H1 (cell line): ENCODE results near the gene CHCHD6. TPM values are rescaled to one million over a fixed set of nuclear protein-coding genes. Genes with fewer than 3 reads are reported as not detected.
"Not testable (repeated sequence)": the region's sequence is repeated elsewhere in the genome, so short reads cannot be mapped to it uniquely, and the experiment has no call there.

Experiments used
- CTCF ChIA-PET: fragments of 300-600 bp; sonication (Branson Sonifier 250); formaldehyde crosslinking; loops from one replicate; lab custom pipeline; 2021; ENCODE audit not compliant: partially characterized antibody; lab: Charles Lee
- POLR2A ChIA-PET: fragments of 300-600 bp; sonication (Branson Sonifier 250); formaldehyde crosslinking; loops from one replicate; lab custom pipeline; 2021; ENCODE audit warnings: inconsistent platforms; ENCODE audit not compliant: partially characterized antibody; lab: Charles Lee
- DNase-seq, 2 experiments: peaks; one replicate each; pipeline versions ENCODE4 v3.0.0 to v3.0.0-alpha.2; 2010 to 2022; ENCODE audit warnings: low spot score in 2 of 2, low read depth in 1 of 2, mixed read lengths in 1 of 2
- FAIRE-seq: peaks from 2 replicates; lab custom pipeline; 2011; peaks lifted over from hg19 to GRCh38; lab: Jason Lieb, UNC
- H2AFZ ChIP-seq: 2 replicates; pipeline ENCODE4 v1.8.1; 2012; ENCODE audit warnings: low read length, inconsistent platforms
- H2AK5ac ChIP-seq: 2 replicates; pipeline ENCODE4 v1.6.1; 2013; ENCODE audit warnings: low read depth, low read length
- H2BK120ac ChIP-seq: replicated peaks from 2 replicates; pipeline ENCODE3; 2013; ENCODE audit warnings: low read depth, low read length, inconsistent platforms
- H2BK12ac ChIP-seq: 2 replicates; pipeline ENCODE4 v1.6.1; 2013; ENCODE audit warnings: low read depth, low read length
- H2BK15ac ChIP-seq: 2 replicates; pipeline ENCODE4 v1.6.1; 2013; ENCODE audit warnings: low read length
- H2BK20ac ChIP-seq: 2 replicates; pipeline ENCODE4 v1.6.1; 2013; ENCODE audit warnings: low read length
- H2BK5ac ChIP-seq: 2 replicates; pipeline ENCODE4 v1.6.1; 2013; ENCODE audit warnings: low read depth, low read length
- H3K14ac ChIP-seq: 2 replicates; pipeline ENCODE4 v1.6.1; 2013; ENCODE audit warnings: inconsistent platforms; ENCODE audit not compliant: insufficient read length
- H3K18ac ChIP-seq: 2 replicates; pipeline ENCODE4 v1.6.1; 2013; ENCODE audit warnings: low read length; ENCODE audit errors: extremely low read depth
- H3K23ac ChIP-seq: 2 replicates; pipeline ENCODE4 v1.6.1; 2013; ENCODE audit warnings: inconsistent platforms; ENCODE audit not compliant: insufficient read length
- H3K23me2 ChIP-seq: 2 replicates; pipeline ENCODE4 v1.6.1; 2013; ENCODE audit warnings: low read depth, low read length
- H3K27ac ChIP-seq: 2 replicates; pipeline ENCODE4 v1.6.1; 2011; ENCODE audit warnings: low read depth, low read length, inconsistent platforms
- H3K27me3 ChIP-seq, 4 experiments: replicated peaks in 1 of 4; 1 replicate in 1 of 4; 2 replicates in 3 of 4; pipeline versions ENCODE4 v1.6.1 to v1.8.1; 2011 to 2013; ENCODE audit warnings: low read length in 3 of 4, mild to moderate bottlenecking in 3 of 4, inconsistent platforms in 2 of 4, mixed read lengths in 2 of 4, moderate library complexity in 1 of 4; ENCODE audit not compliant: control insufficient read depth in 3 of 4, insufficient read depth in 3 of 4; ENCODE audit errors: extremely low read depth in 1 of 4
- H3K36me3 ChIP-seq, 4 experiments: 2 replicates each; pipeline versions ENCODE4 v1.6.1 to v1.8.1; 2011 to 2013; ENCODE audit warnings: mild to moderate bottlenecking in 4 of 4, low read length in 3 of 4, moderate library complexity in 2 of 4, control low read depth in 1 of 4, inconsistent platforms in 1 of 4; ENCODE audit not compliant: insufficient read depth in 4 of 4, control insufficient read depth in 2 of 4
- H3K4ac ChIP-seq: replicated peaks from 2 replicates; pipeline ENCODE3; 2013; ENCODE audit warnings: low read length, low read depth, mixed read lengths, inconsistent platforms; ENCODE audit not compliant: insufficient read length
- H3K4me1 ChIP-seq, 4 experiments: replicated peaks in 1 of 4; 1 replicate in 1 of 4; 2 replicates in 3 of 4; pipeline versions ENCODE4 v1.6.1 to v1.8.1; 2011 to 2013; ENCODE audit warnings: low read length in 3 of 4, inconsistent platforms in 2 of 4, mixed read lengths in 1 of 4; ENCODE audit not compliant: insufficient read depth in 4 of 4, control insufficient read depth in 3 of 4
- H3K4me2 ChIP-seq, 2 experiments: 2 replicates each; pipeline versions ENCODE4 v1.6.1 to v1.8.1; 2011 to 2013; ENCODE audit warnings: low read depth in 2 of 2, low read length in 2 of 2, control low read depth in 1 of 2, inconsistent platforms in 1 of 2, mild to moderate bottlenecking in 1 of 2; ENCODE audit not compliant: insufficient read depth in 1 of 2
- H3K4me3 ChIP-seq, 4 experiments: fragments of 200-600, 300-600 bp in 1 of 4; sonication (generic), shearing (Covaris generic), sonication (Bioruptor Twin) in 1 of 4; 2 replicates each; pipeline versions ENCODE4 v1.5.1 to v1.8.1; 2011 to 2016; ENCODE audit warnings: low read length in 4 of 4, low read depth in 3 of 4, control low read depth in 2 of 4, inconsistent platforms in 2 of 4, mild to moderate bottlenecking in 2 of 4, mixed read lengths in 1 of 4, moderate library complexity in 1 of 4; ENCODE audit not compliant: insufficient read depth in 2 of 4; ENCODE audit errors: extremely low read depth in 1 of 4
- H3K56ac ChIP-seq: replicated peaks from 2 replicates; pipeline ENCODE3; 2013; ENCODE audit warnings: low read depth, mild to moderate bottlenecking, mixed read lengths, low read length, inconsistent platforms; ENCODE audit not compliant: insufficient read length
- H3K79me1 ChIP-seq: 2 replicates; pipeline ENCODE4 v1.6.1; 2013; ENCODE audit warnings: low read depth, low read length, control low read depth
- H3K79me2 ChIP-seq, 2 experiments: 2 replicates each; pipeline versions ENCODE4 v1.6.1 to v1.8.1; 2012 to 2013; ENCODE audit warnings: low read length in 2 of 2, mild to moderate bottlenecking in 2 of 2, inconsistent platforms in 1 of 2; ENCODE audit not compliant: insufficient read depth in 2 of 2, control insufficient read depth in 1 of 2
- H3K9ac ChIP-seq, 4 experiments: replicated peaks in 1 of 4; 1 replicate in 1 of 4; 2 replicates in 3 of 4; pipeline versions ENCODE4 v1.6.1 to v1.8.1; 2011 to 2013; ENCODE audit warnings: low read depth in 3 of 4, low read length in 3 of 4, control low read depth in 2 of 4, mild to moderate bottlenecking in 2 of 4, moderate library complexity in 2 of 4, inconsistent platforms in 1 of 4; ENCODE audit errors: extremely low read depth in 1 of 4
- H3K9me3 ChIP-seq, 2 experiments: 2 replicates each; pipeline versions ENCODE4 v1.6.1 to v1.8.1; 2012 to 2013; ENCODE audit warnings: mild to moderate bottlenecking in 2 of 2, moderate library complexity in 2 of 2, control low read depth in 1 of 2, inconsistent platforms in 1 of 2, low read depth in 1 of 2, low read length in 1 of 2, mixed read lengths in 1 of 2; ENCODE audit not compliant: insufficient read depth in 2 of 2
- H4K20me1 ChIP-seq, 2 experiments: replicated peaks in 1 of 2; 2 replicates each; pipeline versions ENCODE3 to v1.8.1; 2011 to 2013; ENCODE audit warnings: inconsistent platforms in 2 of 2, low read length in 2 of 2, mild to moderate bottlenecking in 1 of 2; ENCODE audit not compliant: insufficient read depth in 2 of 2, control insufficient read depth in 1 of 2
- H4K5ac ChIP-seq: 2 replicates; pipeline ENCODE4 v1.6.1; 2013; ENCODE audit warnings: low read length, low read depth, mixed read lengths, inconsistent platforms; ENCODE audit not compliant: insufficient read length
- H4K8ac ChIP-seq: 2 replicates; pipeline ENCODE4 v1.8.0; 2013; ENCODE audit warnings: mild to moderate bottlenecking, moderate library complexity, low read length, inconsistent platforms; ENCODE audit not compliant: insufficient read depth; ENCODE audit errors: extremely low read depth
- H4K91ac ChIP-seq: replicated peaks from 2 replicates; pipeline ENCODE3; 2013; ENCODE audit warnings: low read length, mixed read lengths, inconsistent platforms; ENCODE audit not compliant: insufficient read length
- WGBS, 2 experiments: shearing (Covaris generic) in 1 of 2; methylation state at CpG; one replicate each; pipeline versions ENCODE4 v1.1.6 to v1.1.7; 2013 to 2015; ENCODE audit warnings: low lambda C conversion rate in 2 of 2, mixed read lengths in 2 of 2, inconsistent platforms in 1 of 2, low coverage in 1 of 2, missing lambda C conversion rate in 1 of 2; ENCODE audit not compliant: insufficient replicate concordance in 2 of 2, insufficient coverage in 1 of 2, insufficient read length in 1 of 2; ENCODE audit errors: extremely low coverage in 1 of 2, missing lambda C conversion rate in 1 of 2; 5-methylcytosine and 5-hydroxymethylcytosine counted together
- polyA plus RNA-seq, 7 experiments: library from polyadenylated mRNA; depleted of rRNA in 3 of 7; stranded (reverse) in 5 of 7; unstranded in 2 of 7; fragments of >200 nt in 5 of 7; fragments of 200-250 nt in 2 of 7; gene quantifications; 1 replicate in 5 of 7; 2 replicates in 1 of 7; 4 replicates in 1 of 7; pipeline versions ENCODE4 v1.2.1 to v1.2.3, GENCODE V29; 2011 to 2013; ENCODE audit warnings: missing spikeins in 2 of 7, mixed read lengths in 2 of 7
- total RNA-seq: library from RNA; stranded (reverse); fragmentation: NEBNext Ultra II Directional; extraction: Animal tissue kit (Norgen Biotek cat#: 25700); gene quantifications from 2 replicates; pipeline ENCODE4 v1.2.1, GENCODE V29; 2021

The CHCHD6 gene
- total and polyA plus RNA-seq, 2 of the 8 experiments (the other 6 are each of a cell fraction or from before 2014, with no cell fraction given) = 32.4 to 37.6 TPM

DNA sequence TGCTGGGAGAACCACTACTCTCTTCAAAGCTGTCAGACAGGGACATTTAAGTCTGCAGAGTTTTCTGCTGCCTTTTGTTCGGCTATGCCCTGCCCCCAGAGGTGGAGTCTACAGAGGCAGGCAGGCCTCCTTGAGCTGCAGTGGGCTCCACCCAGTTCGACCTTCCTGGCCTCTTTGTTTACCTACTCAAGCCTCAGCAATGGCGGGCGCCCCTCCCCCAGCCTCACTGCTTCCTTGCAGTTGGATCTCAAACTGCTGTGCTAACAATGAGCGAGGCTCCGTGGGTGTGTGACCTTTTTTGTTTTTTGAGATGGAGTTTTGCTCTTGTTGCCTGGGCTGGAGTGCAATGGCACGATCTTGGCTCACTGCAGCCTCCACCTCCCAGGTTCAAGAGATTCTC is 87.3 kb downstream of the CHCHD6 start:
- peak in 1 of 2 experiments; percentile 44 for DNase-seq
- H4K5ac ChIP-seq, H3K4me3 ChIP-seq, H2BK20ac ChIP-seq, H2AFZ ChIP-seq, FAIRE-seq, H2BK120ac ChIP-seq, H2BK12ac ChIP-seq, H3K79me2 ChIP-seq, H2AK5ac ChIP-seq, H2BK15ac ChIP-seq, H3K14ac ChIP-seq, POLR2A ChIA-PET, H4K91ac ChIP-seq, H3K27ac ChIP-seq, H4K8ac ChIP-seq, H3K79me1 ChIP-seq, H3K23me2 ChIP-seq, H3K36me3 ChIP-seq, H3K23ac ChIP-seq, H3K4me1 ChIP-seq, H3K56ac ChIP-seq, H3K9ac ChIP-seq, H3K9me3 ChIP-seq, H2BK5ac ChIP-seq, H3K18ac ChIP-seq, H3K27me3 ChIP-seq, H3K4ac ChIP-seq, H3K4me2 ChIP-seq, H4K20me1 ChIP-seq: not testable (repeated sequence)
- CTCF ChIA-PET = interaction anchor here (1.2 kb wide), 1 partner anchor 20 kb away, joined by 3 read pairs; no protein-coding TSS in a partner anchor
- 81% methylated on average over 7 of the region's 7 CpGs; no CpG with 5 or more reads in 1 of the 2 experiments for WGBS, 2 experiments
